ENCODE data around the gene ITGB2.

- TF ChIP-seq NFIC (IDR thresholded peaks at IDR 0.05) (no peak), REST (IDR thresholded peaks at IDR 0.05; ENCODE audit: low read depth) (no peak)
Observed at GRCh38 chr21:44836349-44836665, 84.4 kb downstream of the ITGB2 start.

Data from Ishikawa (cell line).